Right lobe of liver (tissue), 4 donors: ENCODE results near the gene ZNF37A.

Experiments used
- POLR2A ChIP-seq: fragments of 450-650 bp; IDR thresholded peaks from one replicate; pipeline ENCODE4 v1.6.1; 2017; ENCODE audit warnings: antibody characterized with exemption, mild to moderate bottlenecking
- TF ChIP-seq, protein P1 (sequence below), 4 donors: fragments of 200-600 bp in 3 of 4; fragments of 450-650 bp in 1 of 4; IDR thresholded peaks; one replicate each; pipeline versions ENCODE4 v1.5.1 to v1.8.0; 2016 to 2022; ENCODE audit warnings: antibody characterized with exemption in 4 of 4, mild to moderate bottlenecking in 2 of 4
- donor health status: DM: no; HTN: no; CAD: no.
- donor health status: DM: no; HTN: no; CAD: no.
- donor health status: DM: no; HTN: yes; CAD: no.

- TF ChIP-seq POLR2A: no peak
- TF ChIP-seq, protein P1, sequence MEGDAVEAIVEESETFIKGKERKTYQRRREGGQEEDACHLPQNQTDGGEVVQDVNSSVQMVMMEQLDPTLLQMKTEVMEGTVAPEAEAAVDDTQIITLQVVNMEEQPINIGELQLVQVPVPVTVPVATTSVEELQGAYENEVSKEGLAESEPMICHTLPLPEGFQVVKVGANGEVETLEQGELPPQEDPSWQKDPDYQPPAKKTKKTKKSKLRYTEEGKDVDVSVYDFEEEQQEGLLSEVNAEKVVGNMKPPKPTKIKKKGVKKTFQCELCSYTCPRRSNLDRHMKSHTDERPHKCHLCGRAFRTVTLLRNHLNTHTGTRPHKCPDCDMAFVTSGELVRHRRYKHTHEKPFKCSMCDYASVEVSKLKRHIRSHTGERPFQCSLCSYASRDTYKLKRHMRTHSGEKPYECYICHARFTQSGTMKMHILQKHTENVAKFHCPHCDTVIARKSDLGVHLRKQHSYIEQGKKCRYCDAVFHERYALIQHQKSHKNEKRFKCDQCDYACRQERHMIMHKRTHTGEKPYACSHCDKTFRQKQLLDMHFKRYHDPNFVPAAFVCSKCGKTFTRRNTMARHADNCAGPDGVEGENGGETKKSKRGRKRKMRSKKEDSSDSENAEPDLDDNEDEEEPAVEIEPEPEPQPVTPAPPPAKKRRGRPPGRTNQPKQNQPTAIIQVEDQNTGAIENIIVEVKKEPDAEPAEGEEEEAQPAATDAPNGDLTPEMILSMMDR (IDR thresholded peaks at IDR 0.05): no peak
Observed at GRCh38 chr10:38163617-38164016, 69.5 kb downstream of the ZNF37A start.
